GM18873 (cell line): ENCODE measurements around the gene PJA2.

Source experiments
- ATAC-seq: cut with Tn5 transposase; IDR thresholded peaks from one replicate; pipeline ENCODE4 v1.9.1; 2021; ENCODE audit warnings: mild to moderate bottlenecking, moderate library complexity, moderate number of reproducible peaks; ENCODE audit not compliant: unreplicated experiment, low FRiP score

The PJA2 gene

GRCh38 chr5:109408991-109409843 is 557 bp downstream of the PJA2 start:
- ATAC-seq: peak; percentile 17

- no peak for ATAC-seq
These were observed 1.9 kb downstream of the PJA2 start for GRCh38 chr5:109407913-109408312.

DNA sequence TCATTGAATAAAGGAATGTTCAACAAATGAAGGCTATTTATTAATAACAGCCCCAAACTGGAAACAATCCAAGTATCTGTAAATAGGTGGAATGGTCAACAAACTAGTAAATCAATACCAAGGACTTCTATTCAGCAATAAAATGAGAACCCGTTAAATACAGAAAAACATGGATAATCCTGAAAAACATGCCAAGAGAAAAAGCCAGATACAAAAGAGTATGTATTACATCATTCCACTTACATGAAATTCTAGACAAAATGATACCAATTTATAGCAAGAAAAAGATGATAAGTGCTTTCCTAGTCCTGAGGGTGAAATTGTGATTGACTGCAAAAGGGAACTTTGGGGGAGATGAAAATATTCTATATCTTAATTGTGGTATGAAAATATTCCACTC is 3.1 kb downstream of the PJA2 start:
- no peak for ATAC-seq

DNA sequence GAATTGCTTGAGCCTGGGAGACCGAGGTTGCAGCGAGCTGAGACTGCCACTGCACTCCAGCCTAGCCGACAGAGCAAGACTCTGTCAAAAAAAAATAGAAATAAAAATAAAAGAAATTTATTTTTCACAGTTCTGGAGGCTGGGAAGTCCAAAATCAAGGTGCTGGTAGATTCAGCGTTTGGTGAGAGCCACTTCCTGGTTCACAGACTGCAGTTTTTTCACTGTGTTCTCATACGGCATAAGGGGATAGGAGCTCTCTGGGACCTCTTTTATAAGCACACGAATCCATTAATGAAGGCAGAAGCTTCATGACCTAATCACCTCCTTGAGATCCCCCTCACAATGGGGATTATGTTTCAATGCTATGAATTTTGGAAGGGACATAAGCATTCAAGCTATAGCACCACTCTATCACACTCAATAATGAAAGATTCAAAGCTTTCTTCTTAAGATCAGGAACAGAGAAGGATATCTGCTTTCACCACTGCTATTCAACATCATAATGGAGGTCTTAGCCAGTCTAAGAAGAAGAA is 5.3 kb downstream of the PJA2 start:
- ATAC-seq: no peak

DNA sequence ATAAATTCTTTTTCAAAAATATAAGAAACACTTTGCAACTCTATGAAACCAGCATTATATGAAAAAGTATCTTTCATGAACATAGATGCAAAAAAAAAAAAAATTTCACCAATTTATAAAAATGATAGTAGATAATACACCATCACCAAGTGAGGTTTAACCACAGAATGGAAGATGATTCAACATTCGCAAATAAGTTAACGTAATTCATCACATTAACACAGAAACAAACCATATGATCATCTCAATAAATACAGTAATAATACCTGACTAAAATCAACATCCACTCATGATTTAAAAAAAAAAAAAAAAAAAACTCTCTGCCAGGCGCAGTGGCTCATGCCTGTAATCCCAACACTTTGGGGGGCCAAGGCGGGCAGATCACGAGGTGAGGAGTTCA is 6.3 kb downstream of the PJA2 start:
- ATAC-seq: no peak

- no peak for ATAC-seq
These were observed 10.5 kb downstream of the PJA2 start for GRCh38 chr5:109399092-109399759.

- no peak for ATAC-seq
These were observed 12.8 kb downstream of the PJA2 start for GRCh38 chr5:109396965-109397364.

DNA sequence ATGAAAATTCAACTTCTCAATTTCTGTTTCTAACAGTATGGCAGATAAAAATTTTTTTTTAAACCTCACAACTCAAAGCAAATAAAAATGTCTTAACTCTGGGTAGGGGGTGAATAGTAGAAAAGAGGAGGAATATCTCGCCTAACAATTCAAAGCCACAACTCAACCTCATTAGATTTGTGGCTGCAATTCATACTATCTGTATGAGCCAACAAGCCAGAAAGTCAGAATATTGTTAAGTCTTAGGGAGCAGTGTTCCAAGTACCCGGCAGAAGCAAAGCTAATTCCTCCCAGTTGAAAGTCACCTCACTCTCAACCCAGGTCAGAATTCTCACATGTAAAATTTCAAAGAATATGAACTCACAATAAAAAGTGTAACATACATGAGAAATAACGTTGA is 15.0 kb downstream of the PJA2 start:
- ATAC-seq: no peak

GRCh38 chr5:109390188-109390587 is 19.6 kb downstream of the PJA2 start:
- ATAC-seq: no peak

DNA sequence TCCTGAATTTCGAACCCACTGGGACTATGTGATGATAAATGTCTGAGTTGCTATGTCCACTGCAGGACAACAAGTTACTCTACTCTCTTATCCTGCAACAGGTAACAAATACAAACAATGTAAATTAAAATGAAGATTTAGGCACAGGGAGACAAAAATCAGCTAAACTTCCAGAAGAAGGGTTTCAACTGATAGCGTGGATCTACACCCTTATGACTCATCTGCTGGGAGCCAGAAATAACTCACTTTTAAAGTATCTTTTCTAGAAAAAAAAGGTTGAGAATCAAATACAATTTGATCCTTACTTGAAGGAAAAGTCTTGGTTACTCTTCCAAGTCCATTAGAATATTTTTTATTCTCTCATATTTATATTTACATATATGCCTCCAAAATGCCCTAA is 21.4 kb downstream of the PJA2 start:
- ATAC-seq: no peak

DNA sequence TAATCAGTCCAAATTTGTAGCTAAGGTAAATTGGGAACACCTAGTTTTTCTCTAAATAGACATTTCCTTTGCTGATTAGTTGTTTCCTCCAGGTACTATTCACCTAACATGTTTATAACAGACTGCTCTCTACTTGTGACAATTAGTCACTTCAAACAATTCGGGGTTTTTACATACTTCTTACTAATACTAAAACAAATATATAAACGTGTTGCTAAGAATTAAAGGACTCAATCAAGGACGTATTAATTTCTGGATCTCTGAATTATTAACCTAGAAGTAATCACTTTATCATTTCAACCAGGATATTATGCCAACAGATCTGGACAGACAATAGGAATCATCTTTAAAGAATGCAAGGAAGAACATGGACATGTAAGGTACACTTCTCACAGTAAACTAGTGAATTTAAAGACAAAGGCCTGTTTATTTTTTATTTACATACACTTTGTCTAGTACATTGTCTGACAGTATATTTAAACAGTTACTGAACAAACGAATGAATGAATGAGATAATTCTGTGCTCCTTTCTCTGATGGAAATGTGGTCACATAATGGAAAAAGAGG is 22.3 kb downstream of the PJA2 start:
- no peak for ATAC-seq

DNA sequence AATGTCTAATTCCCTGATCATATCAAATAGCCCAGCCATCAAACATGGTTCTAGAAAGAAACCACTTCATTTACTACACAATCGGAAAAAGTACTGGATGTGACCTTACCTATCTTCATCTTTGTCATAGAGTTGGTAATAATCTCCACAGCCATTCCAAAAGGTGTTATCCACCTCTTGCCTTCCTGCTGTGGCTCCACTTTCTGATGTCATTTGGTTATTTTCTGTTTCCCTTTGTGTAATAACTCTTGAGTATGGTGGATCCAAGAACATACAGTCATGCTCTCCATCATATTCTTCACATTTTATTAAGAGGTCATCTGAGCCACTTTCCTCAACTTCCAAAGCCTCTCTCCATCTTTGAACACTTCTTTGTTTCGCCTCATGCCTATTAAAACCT is 31.7 kb downstream of the PJA2 start:
- no peak for ATAC-seq

DNA sequence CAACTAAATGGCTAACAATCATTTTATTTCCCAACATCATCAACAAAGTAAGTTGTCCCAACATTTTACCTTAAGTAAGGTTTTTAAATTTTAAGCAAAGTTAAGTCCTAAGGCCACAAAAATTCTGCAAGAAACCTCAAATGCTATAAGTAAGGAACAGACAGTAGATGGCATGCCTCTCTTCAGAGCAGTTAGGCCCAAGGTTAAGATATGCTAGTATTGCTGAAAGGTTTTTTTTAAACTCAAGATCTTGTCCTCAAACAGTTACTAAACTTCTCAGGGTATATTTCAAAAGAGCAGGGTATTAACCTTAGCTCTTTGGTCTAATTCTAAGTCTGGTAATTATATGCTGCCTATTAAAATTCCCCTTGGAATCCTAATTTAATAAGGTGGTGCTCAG is 35.1 kb downstream of the PJA2 start:
- no peak for ATAC-seq

DNA sequence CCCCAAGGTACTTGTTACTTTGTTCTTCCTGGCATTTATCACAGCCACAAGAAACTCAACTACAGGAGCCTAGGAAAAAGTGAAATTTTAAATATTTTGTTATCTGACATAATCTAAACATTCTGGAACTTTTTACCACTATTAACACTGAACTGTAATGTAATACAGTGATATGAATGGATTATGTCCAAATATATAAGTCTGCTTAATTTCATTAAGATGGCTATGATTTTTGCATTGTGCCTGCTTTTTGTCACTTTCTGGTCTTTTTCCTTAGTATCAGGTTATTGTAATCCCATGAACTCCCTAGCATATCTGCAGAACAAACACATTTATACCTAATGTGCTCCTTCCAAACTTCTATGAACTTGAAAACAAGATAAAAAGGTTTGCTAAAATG is 35.8 kb downstream of the PJA2 start:
- no peak for ATAC-seq

DNA sequence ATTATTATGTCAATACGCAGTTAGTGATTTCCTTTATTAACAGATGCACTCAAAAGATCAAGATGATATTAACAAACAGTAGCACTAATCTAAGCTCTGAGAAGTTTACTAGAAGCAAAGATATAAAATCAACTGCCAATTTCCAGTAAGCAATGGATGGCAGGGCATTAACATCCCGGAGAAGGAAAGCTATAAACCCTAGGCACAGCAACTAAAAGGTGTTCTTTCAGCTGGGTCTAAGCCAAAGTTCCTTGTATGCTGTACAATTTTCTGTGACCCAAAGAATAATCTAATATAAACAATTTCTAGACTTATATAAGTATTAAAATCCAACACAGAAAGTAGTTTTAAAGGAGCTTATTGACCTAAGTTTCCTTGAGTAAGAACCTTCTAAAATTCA is 39.4 kb downstream of the PJA2 start:
- ATAC-seq: no peak

GRCh38 chr5:109365653-109366052 is 44.1 kb downstream of the PJA2 start:
- no peak for ATAC-seq

- no peak for ATAC-seq
These were observed 44.8 kb downstream of the PJA2 start for GRCh38 chr5:109364977-109365376.

DNA sequence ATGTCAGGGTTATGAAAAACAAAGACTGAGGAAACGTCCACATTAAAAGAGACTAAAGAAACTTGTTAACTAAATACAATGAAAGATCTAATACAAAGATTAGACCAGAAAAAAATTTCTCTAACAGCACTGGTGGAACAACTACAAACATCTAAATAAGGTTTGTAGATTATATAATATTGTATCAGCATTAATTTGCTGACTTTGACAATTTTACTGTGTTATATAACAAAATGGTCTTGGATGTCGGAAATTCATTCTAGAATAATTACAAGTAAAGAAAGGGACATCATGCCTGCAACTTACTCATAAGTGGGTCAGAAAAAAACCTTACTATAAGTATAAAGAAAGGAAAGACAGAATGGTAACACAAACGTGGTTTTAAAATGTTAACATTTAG is 50.1 kb downstream of the PJA2 start:
- no peak for ATAC-seq

- ATAC-seq: no peak
These were observed 52.0 kb downstream of the PJA2 start for GRCh38 chr5:109357807-109358206.

DNA sequence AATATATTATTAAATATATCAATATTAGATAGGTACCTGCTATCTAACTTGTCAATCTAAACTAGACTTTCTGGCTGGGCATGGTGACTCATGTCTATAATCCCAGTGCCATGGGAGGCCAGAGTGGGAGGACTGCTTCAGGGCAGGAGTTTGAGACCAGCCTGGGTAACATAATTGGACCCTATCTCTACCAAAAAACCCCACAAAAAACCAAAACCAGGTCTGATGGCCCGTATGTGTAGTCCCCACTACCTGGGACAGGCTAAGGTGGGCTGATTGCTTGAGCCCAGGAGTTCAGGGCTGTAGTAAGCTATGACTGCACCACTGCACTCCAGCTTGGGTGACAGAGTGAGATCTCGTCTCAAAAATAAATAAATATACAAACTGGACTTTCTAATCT is 55.0 kb downstream of the PJA2 start:
- ATAC-seq: no peak
